ENCODE measurements around the gene SIRT4. TPM values are rescaled to one million over a fixed set of nuclear protein-coding genes. Genes with fewer than 3 reads are reported as not detected.

SIRT4 gene
- total and polyA plus RNA-seq, 2 of the 8 experiments (the other 6 are each of a cell fraction or from before 2014, with no cell fraction given) = 3.8 to 4.1 TPM

DNA sequence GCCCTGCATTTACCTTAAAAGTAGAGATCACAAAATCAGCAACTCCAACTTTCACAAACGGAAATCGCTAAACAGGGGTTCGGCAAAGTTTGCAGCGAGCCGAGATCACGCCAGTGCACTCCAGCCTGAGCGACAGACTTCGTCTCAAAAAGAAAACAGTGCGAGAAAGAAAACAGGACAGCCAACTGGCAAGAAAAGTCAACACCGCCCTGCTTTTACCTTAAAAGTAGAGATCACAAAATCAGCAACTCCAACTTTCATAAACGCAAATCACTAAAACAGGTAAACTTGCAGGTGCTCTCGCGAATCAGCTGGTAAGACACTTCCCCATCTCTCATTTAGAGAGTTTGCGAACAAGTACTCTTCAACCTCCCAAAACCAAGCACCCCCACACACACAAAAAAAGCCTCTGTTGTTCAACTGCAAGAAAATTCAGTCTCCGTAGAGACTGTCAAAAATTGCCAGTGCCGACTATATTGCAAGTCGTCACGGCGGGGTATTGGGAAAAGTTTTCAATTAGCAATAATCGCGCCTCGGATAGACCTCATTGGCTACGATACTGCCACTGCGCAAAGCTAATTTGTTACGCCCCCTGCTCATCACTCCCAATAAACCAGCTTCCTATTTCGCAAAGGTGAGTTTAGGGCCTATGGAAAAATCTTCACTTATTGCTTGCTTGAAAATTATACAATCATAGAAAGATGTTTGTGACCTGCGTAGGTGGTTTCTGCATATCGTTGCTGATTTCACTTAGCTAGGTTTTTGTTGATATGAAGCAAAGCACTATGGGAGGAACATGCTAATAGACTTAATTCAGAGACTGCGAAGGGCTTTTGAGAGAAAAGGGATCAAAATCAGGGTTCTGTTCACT lies 9.2 kb upstream of the SIRT4 start, which contains the start of gene RNU4-1 (continued):
- TF ChIP-seq KDM5A (IDR thresholded peaks at IDR 0.05; ENCODE audit: low read length) (no peak), CBX8 (IDR thresholded peaks at IDR 0.05; ENCODE audit: borderline replicate concordance, low read depth, low read length) (no peak), GABPA (IDR thresholded peaks at IDR 0.05; ENCODE audit: borderline replicate concordance, insufficient read depth, low read length) (no peak), TBP (IDR thresholded peaks at IDR 0.05; ENCODE audit: low read depth, low read length) (peak; percentile 99), SIN3A (conservative IDR thresholded peaks at IDR 0.05 in 1 of 2, IDR thresholded peaks at IDR 0.05 in 1 of 2; ENCODE audit: low read depth in 1 of 2, low read length in 2 of 2) (peak in 1 of 2 experiments; percentile 91; a peak in 1 of 4 replicates), KDM1A (IDR thresholded peaks at IDR 0.05; ENCODE audit: borderline replicate concordance, low read length) (no peak), CEBPB (IDR thresholded peaks at IDR 0.05; ENCODE audit: low read depth, low read length) (no peak), NRF1 (IDR thresholded peaks at IDR 0.05; ENCODE audit: low read depth, low read length) (no peak; the same call in 1 of the 2 replicates), FOSL1 (IDR thresholded peaks at IDR 0.05; ENCODE audit: insufficient read depth, low read depth, low read length) (no peak)

Data from H1 (cell line).